ENCODE results near the gene VEZT. TPM values are rescaled to one million over a fixed set of nuclear protein-coding genes. Genes with fewer than 3 reads are reported as not detected.

Gene VEZT
- total RNA-seq, 2 experiments from 2014 or later = 52.6 to 57.2 TPM

- CTCF ChIA-PET = no interaction called here
- no peaks in the 10 kb centered on the region for H3K27me3 ChIP-seq (ENCODE audit: control insufficient read depth in 1 of 2, insufficient read depth in 2 of 2, low read length in 2 of 2)
These were observed 73.9 kb downstream of the VEZT start for GRCh38 chr12:95291501-95291900.

DNA sequence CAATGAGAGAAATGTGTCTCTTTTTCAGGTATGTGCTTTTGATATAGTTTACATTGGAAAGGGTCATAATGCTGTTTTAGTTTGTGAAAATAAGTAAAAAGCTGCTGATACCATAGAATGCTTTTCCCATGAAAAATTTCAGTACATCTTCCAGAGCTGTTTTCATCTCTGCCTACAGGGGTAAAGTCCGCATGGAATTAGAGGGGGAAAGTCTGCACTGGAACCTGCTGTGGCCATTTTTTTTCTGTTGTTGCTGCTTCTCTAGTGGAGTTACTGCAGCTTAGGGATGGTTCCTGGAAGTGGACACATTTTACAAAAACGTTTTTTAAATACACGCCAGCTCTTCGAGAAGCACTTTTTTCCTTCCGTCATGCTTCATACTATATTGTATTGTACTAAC lies 81.3 kb downstream of the VEZT start:
- Mint-ChIP-seq H3K27ac (no peak overlapping the region), H3K36me3 (ENCODE audit: low read depth) (peaks cover 64% of the 10 kb centered on the region), H3K4me3 (no peak overlapping the region), H3K4me1 (ENCODE audit: low read depth) (no peaks in the 10 kb centered on the region), H3K9me3 (no peaks in the 10 kb centered on the region), H3K27me3 (no peaks in the 10 kb centered on the region)
- peaks cover 38% of the 10 kb centered on the region for H3K36me3 ChIP-seq (ENCODE audit: insufficient read depth, low read length)
- no peaks in the 10 kb centered on the region for H3K4me1 ChIP-seq (ENCODE audit: insufficient read depth, low read length)
- no peak for TF ChIP-seq CTCF (IDR thresholded peaks at IDR 0.05)
- H3K27me3 ChIP-seq (ENCODE audit: control insufficient read depth in 1 of 2, insufficient read depth in 2 of 2, low read length in 2 of 2) = no peaks in the 10 kb centered on the region
- DNase-seq (no peak), ATAC-seq (ENCODE audit: poor library complexity) (no peak)
- H3K27ac ChIP-seq (ENCODE audit: low read depth in 1 of 2, low read length in 2 of 2) = no peak overlapping the region
- no peaks in the 10 kb centered on the region for H3K9me3 ChIP-seq (ENCODE audit: control insufficient read depth in 1 of 2, insufficient read depth in 1 of 2, low read length in 2 of 2)
- no peak overlapping the region for H3K4me3 ChIP-seq (ENCODE audit: low read length)
- intact Hi-C loops (cut with DNase I, micrococcal nuclease) = no loop called here
- ChIA-PET CTCF (no interaction called here), POLR2A (no interaction called here)

More at GRCh38 chr12:95291501-95291900, 73.9 kb downstream of the VEZT start:
- Histone ChIP-seq H3K27ac (ENCODE audit: low read depth in 1 of 2, low read length in 2 of 2) (no peak overlapping the region), H3K4me3 (ENCODE audit: low read length) (no peak overlapping the region), H3K4me1 (ENCODE audit: insufficient read depth, low read length) (no peaks in the 10 kb centered on the region), H3K9me3 (ENCODE audit: control insufficient read depth in 1 of 2, insufficient read depth in 1 of 2, low read length in 2 of 2) (no peaks in the 10 kb centered on the region), H3K36me3 (ENCODE audit: insufficient read depth, low read length) (peaks cover 54% of the 10 kb centered on the region)
- no peak for DNase-seq
- H3K9me3 Mint-ChIP-seq = no peaks in the 10 kb centered on the region
- H3K4me3 Mint-ChIP-seq = no peak overlapping the region
- H3K4me1 Mint-ChIP-seq (ENCODE audit: low read depth) = no peaks in the 10 kb centered on the region
- intact Hi-C loops (cut with DNase I, micrococcal nuclease) = no loop called here
- peaks cover 69% of the 10 kb centered on the region for H3K36me3 Mint-ChIP-seq (ENCODE audit: low read depth)
- no peak for TF ChIP-seq CTCF (IDR thresholded peaks at IDR 0.05)
- POLR2A ChIA-PET = interaction anchor here (0.6 kb wide), 1 partner anchor 76 kb away, joined by 3 read pairs; no protein-coding TSS in a partner anchor
- ATAC-seq (ENCODE audit: poor library complexity) = no peak
- H3K27ac Mint-ChIP-seq = no peak overlapping the region
- no peaks in the 10 kb centered on the region for H3K27me3 Mint-ChIP-seq

GRCh38 chr12:95300286-95300685 lies 82.7 kb downstream of the VEZT start:
- no peak overlapping the region for H3K27ac Mint-ChIP-seq
- Histone ChIP-seq H3K27ac (ENCODE audit: low read depth in 1 of 2, low read length in 2 of 2) (no peak overlapping the region), H3K27me3 (ENCODE audit: control insufficient read depth in 1 of 2, insufficient read depth in 2 of 2, low read length in 2 of 2) (no peaks in the 10 kb centered on the region), H3K4me3 (ENCODE audit: low read length) (no peak overlapping the region), H3K9me3 (ENCODE audit: control insufficient read depth in 1 of 2, insufficient read depth in 1 of 2, low read length in 2 of 2) (no peaks in the 10 kb centered on the region), H3K36me3 (ENCODE audit: insufficient read depth, low read length) (peaks cover 30% of the 10 kb centered on the region), H3K4me1 (ENCODE audit: insufficient read depth, low read length) (no peaks in the 10 kb centered on the region)
- ATAC-seq (ENCODE audit: poor library complexity) (no peak), DNase-seq (no peak)
- intact Hi-C loops (cut with DNase I, micrococcal nuclease) = no loop called here
- no peaks in the 10 kb centered on the region for H3K9me3 Mint-ChIP-seq
- H3K36me3 Mint-ChIP-seq (ENCODE audit: low read depth) = peaks cover 63% of the 10 kb centered on the region
- no peak overlapping the region for H3K4me3 Mint-ChIP-seq
- CTCF ChIA-PET = no interaction called here
- H3K4me1 Mint-ChIP-seq (ENCODE audit: low read depth) = no peaks in the 10 kb centered on the region
- POLR2A ChIA-PET = no interaction called here
- no peak for TF ChIP-seq CTCF (IDR thresholded peaks at IDR 0.05)
- no peaks in the 10 kb centered on the region for H3K27me3 Mint-ChIP-seq

Data from CD4-positive, alpha-beta T cell (primary cell).